Measurements from ENCODE around the gene ITPK1. TPM values are rescaled to one million over a fixed set of nuclear protein-coding genes. Genes with fewer than 3 reads are reported as not detected.

ITPK1 gene
- total RNA-seq, 1 experiment from 2014 or later, result 90.7 TPM

DNA sequence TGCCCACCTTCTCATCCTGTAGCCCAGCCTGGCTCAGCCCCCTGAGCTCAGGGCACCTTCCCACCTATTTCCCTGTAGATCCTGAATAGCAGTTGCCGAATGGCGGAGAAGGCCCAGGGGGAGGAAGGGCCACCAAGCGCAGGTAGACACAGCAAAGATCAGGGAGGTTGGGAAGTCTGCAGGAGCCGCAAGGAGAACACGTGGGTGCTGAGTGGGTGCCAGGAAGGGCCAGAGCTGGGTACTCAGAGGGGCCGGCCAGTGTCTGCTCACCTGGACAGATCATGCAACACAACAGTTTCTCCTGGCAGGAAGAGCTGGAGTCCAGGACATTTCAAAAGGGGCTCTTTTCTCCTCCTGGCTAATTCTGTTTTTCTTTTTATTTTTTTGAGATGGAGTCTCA, 162.2 kb downstream of the ITPK1 start:
- in situ Hi-C loops (cut with HindIII; ENCODE audit: low sequenced_read_pairs), result no loop called here
- DNase-seq (ENCODE audit: low spot score), result no peak

- in situ Hi-C loops (cut with HindIII; ENCODE audit: low sequenced_read_pairs), result no loop called here
- peak; percentile 30 for DNase-seq (ENCODE audit: low spot score)
Observed at GRCh38 chr14:92952481-92953298, 163.0 kb downstream of the ITPK1 start.

DNA sequence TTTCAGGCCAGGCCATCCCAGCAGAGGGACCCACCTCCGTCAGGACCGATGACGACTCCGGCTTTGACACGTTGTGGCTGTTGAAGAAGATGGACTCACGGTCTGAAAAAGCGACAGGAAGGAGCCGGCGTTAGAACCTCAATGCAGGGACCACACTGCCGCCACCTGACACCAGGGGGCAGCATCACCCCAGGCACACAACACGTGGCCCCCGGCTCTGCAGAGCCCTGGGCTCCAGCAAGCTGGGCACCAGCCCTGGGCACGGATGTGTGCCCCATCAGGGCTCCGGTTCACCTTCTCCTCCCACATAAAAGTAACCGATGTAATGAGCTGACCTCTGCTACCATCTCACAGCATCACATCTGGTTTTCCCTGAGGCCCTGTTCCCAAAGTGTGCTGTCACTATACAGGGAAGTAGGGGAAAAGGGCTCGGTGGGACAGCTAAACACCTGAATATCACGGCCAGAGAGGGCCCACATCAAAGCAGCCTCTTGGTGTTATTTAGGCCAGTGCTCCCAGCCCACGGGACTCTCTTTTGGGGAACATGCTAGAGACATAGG, 163.7 kb downstream of the ITPK1 start:
- in situ Hi-C loops (cut with HindIII; ENCODE audit: low sequenced_read_pairs), result no loop called here
- DNase-seq (ENCODE audit: low spot score), result peak; percentile 80

- in situ Hi-C loops (cut with HindIII; ENCODE audit: low sequenced_read_pairs), result no loop called here
- no peak for DNase-seq (ENCODE audit: low spot score)
Observed at GRCh38 chr14:92951261-92951660, 164.5 kb downstream of the ITPK1 start.

DNA sequence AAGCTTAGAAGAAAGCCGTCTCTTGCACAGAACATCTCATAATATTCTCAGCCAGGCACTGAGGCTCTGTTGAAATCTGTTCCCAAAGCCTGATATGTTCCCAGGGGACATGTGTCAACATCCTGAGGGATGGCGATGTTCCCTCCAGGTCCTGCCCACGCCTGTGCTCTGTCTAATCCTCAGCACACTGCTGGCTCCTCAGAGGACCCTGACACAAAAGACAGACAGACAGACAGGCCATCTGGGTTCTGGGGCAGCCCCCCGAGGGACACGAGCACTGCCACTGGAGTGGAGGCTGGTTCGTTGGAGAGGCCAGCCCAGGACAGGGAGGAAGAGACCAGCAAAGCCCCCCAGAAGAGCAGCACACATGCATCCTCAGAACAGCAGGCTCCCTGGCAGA, 165.0 kb downstream of the ITPK1 start:
- in situ Hi-C loops (cut with HindIII; ENCODE audit: low sequenced_read_pairs), result no loop called here
- DNase-seq (ENCODE audit: low spot score), result no peak

GRCh38 chr14:92950193-92950540, 165.6 kb downstream of the ITPK1 start:
- DNase-seq (ENCODE audit: low spot score), result no peak
- in situ Hi-C loops (cut with HindIII; ENCODE audit: low sequenced_read_pairs), result no loop called here

DNA sequence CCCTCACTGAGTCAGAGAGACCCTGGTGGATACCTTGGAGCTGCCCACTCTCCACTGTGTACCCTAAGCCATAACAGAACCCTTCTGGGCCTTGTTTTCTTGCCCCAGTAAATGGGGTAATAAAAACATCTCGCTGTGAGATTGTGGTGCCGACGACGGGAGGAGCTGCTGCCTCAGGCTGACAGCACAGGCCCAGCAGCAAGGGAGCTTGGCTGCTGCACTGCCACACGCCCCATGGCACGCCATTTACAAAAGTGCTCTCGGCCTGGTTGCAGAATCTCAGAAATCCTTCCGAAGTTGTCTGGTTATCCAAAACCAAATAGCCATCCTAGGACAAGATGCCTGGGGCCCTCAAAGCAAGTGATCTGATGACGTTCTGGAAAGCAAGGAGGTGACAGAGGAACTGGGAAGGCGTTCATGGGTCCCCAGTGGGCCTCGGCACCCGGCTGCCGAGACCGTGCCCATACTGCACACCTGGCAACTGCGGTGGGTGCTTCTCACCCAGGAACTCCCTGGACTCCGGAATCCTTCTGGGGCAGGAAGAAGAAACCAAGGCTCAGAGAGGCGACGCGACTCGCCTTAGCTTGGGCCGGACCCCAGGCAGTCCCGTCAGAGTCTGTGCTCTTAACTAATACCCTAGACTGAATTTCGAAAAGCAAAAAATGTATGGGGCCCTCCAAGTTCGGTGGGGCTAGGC, 166.1 kb downstream of the ITPK1 start:
- DNase-seq (ENCODE audit: low spot score), result no peak
- in situ Hi-C loops (cut with HindIII; ENCODE audit: low sequenced_read_pairs), result no loop called here

DNA sequence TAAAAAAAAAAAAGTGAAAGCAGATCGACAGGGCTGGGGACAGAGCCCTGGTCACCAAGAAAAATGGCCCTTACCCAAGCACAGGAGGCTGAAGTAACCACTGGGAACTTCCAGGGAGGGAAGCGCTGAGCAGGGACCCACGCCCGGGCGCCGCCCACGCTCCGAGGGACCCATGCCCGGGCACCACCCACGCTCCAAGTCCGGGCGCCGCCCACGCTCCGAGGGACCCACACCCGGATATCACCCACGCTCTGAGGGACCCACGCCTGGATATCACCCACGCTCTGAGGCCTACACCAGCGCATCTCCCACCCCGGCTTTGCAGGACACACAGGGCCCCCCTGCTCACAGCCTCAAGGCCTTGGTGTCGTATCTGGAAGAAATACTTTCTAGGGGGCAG, 167.1 kb downstream of the ITPK1 start:
- no peak for DNase-seq (ENCODE audit: low spot score)
- in situ Hi-C loops (cut with HindIII; ENCODE audit: low sequenced_read_pairs), result no loop called here

GRCh38 chr14:92946847-92947545, 168.7 kb downstream of the ITPK1 start:
- DNase-seq (ENCODE audit: low spot score), result no peak
- in situ Hi-C loops (cut with HindIII; ENCODE audit: low sequenced_read_pairs), result no loop called here

- in situ Hi-C loops (cut with HindIII; ENCODE audit: low sequenced_read_pairs), result no loop called here
- no peak for DNase-seq (ENCODE audit: low spot score)
Observed at GRCh38 chr14:92945959-92946846, 169.5 kb downstream of the ITPK1 start.

GRCh38 chr14:92945544-92945943, 170.2 kb downstream of the ITPK1 start:
- no peak for DNase-seq (ENCODE audit: low spot score)
- in situ Hi-C loops (cut with HindIII; ENCODE audit: low sequenced_read_pairs), result no loop called here

DNA sequence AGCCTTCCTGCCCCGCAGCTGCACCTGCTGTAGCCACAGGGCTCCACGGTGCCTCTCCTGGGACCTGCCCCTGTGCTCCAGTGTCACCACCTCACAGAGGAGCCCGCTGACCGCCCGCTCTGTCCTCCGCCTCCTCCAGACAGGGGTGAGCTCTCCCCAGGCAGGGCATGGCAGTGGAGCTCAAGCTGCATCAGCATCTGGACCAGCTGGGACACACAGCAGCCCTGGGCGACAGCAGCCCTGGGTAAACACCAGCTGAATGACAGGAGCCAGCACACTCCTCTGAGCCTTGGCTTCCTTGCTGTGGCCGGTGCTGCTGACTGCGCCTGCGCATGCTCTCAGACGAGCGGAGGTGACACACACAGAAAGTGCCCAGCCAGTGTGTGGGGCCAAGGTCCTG, 170.7 kb downstream of the ITPK1 start:
- DNase-seq (ENCODE audit: low spot score), result no peak
- in situ Hi-C loops (cut with HindIII; ENCODE audit: low sequenced_read_pairs), result no loop called here

DNA sequence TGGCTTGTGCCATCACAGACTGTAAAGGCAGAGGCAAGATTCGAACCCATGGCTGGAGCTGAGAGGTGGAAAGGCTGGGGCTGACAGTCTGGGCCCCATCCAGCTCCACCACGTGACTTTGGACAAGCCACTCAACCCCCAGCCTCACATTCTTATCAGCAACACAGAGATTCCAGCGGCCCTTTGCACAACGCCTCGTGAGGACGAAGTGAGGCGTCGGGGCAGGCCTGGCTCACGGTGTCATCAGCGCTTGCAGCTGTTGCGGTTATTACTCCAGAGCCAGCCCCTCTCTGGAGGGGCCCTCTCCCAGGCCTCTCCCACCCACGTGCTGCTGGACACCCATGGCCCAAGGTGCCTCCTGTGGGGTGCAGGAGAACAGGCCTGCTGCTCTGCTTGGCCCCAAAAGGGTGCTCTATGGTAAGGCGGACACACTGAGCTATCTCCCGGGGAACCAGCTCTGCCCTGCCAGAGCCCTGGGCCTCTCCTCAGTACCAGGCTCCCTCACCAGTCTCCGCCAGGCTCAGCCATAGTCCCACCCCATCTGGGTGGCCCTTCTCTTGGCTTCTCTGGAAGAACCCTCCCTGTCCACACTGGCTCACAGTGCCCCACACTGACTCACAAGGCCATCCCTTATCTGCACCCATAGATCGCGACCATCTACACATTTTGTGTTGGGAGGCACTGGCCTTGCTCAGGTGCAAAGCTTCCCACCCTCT, 171.7 kb downstream of the ITPK1 start:
- in situ Hi-C loops (cut with HindIII; ENCODE audit: low sequenced_read_pairs), result no loop called here
- DNase-seq (ENCODE audit: low spot score), result no peak

- no peak for DNase-seq (ENCODE audit: low spot score)
- in situ Hi-C loops (cut with HindIII; ENCODE audit: low sequenced_read_pairs), result no loop called here
Observed at GRCh38 chr14:92942976-92943710, 172.6 kb downstream of the ITPK1 start.

- in situ Hi-C loops (cut with HindIII; ENCODE audit: low sequenced_read_pairs), result no loop called here
- DNase-seq (ENCODE audit: low spot score), result no peak
Observed at GRCh38 chr14:92942576-92942975, 173.1 kb downstream of the ITPK1 start.

DNA sequence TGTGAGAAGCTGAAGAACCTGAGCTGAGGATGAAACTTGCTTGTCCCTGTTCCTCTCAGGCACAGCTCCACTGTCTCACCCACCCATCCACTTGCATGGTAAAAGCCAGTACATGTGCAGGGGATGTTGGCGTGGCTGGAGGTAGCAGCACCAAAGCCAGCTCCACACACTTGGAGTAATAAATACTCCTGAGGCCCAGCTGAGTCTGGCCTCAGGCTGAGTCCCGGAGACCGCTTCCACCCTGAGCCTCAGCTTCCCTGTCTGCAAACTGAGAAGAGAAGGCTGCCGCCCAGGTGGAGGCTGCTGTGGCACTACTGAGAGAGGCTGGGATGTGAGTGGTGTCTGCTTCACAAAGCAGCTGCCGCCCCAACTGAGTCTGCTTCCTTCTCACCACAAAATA, 173.6 kb downstream of the ITPK1 start:
- no peak for DNase-seq (ENCODE audit: low spot score)
- in situ Hi-C loops (cut with HindIII; ENCODE audit: low sequenced_read_pairs), result no loop called here

- DNase-seq (ENCODE audit: low spot score), result no peak
- in situ Hi-C loops (cut with HindIII; ENCODE audit: low sequenced_read_pairs), result no loop called here
Observed at GRCh38 chr14:92941531-92941930, 174.2 kb downstream of the ITPK1 start.

- in situ Hi-C loops (cut with HindIII; ENCODE audit: low sequenced_read_pairs), result no loop called here
- no peak for DNase-seq (ENCODE audit: low spot score)
Observed at GRCh38 chr14:92940543-92940942, 175.2 kb downstream of the ITPK1 start.

Data from G401 (cell line).